ENCODE measurements around the gene FHAD1.
A peak's percentile ranks its signal among the peaks of the same experiment; 100 is the strongest.
"Not testable (repeated sequence)": the region's sequence is repeated elsewhere in the genome, so short reads cannot be mapped to it uniquely, and the experiment has no call there.

FHAD1 gene

GRCh38 chr1:15275921-15276683, 29.1 kb downstream of the FHAD1 start:
- no peak for DNase-seq (ENCODE audit: low read depth in 4 of 4, low spot score in 1 of 4)

- DNase-seq (ENCODE audit: low read depth in 4 of 4, low spot score in 1 of 4) = no peak
Measured at GRCh38 chr1:15276691-15277446, 29.8 kb downstream of the FHAD1 start.

- no peak for DNase-seq (ENCODE audit: low read depth in 4 of 4, low spot score in 1 of 4)
Measured at GRCh38 chr1:15277447-15277838, 30.4 kb downstream of the FHAD1 start.

GRCh38 chr1:15277933-15278332, 30.9 kb downstream of the FHAD1 start:
- DNase-seq (ENCODE audit: low read depth in 4 of 4, low spot score in 1 of 4) = no peak

GRCh38 chr1:15279576-15280230, 32.7 kb downstream of the FHAD1 start:
- DNase-seq (ENCODE audit: low read depth in 4 of 4, low spot score in 1 of 4) = no peak

- no peak for DNase-seq (ENCODE audit: low read depth in 4 of 4, low spot score in 1 of 4)
Measured at GRCh38 chr1:15280416-15280815, 33.4 kb downstream of the FHAD1 start.

- DNase-seq (ENCODE audit: low read depth in 4 of 4, low spot score in 1 of 4) = no peak
Measured at GRCh38 chr1:15282038-15282437, 35.0 kb downstream of the FHAD1 start.

- no peak for DNase-seq (ENCODE audit: low read depth in 4 of 4, low spot score in 1 of 4)
Measured at GRCh38 chr1:15282810-15283474, 35.9 kb downstream of the FHAD1 start.

GRCh38 chr1:15283526-15283925, 36.5 kb downstream of the FHAD1 start:
- no peak for DNase-seq (ENCODE audit: low read depth in 4 of 4, low spot score in 1 of 4)

- no peak for DNase-seq (ENCODE audit: low read depth in 4 of 4, low spot score in 1 of 4)
Measured at GRCh38 chr1:15286452-15286851, 39.4 kb downstream of the FHAD1 start.

- DNase-seq (ENCODE audit: low read depth in 4 of 4, low spot score in 1 of 4) = no peak
Measured at GRCh38 chr1:15287035-15287979, 40.3 kb downstream of the FHAD1 start.

GRCh38 chr1:15288173-15288926, 41.3 kb downstream of the FHAD1 start:
- DNase-seq (ENCODE audit: low read depth in 4 of 4, low spot score in 1 of 4) = no peak

- DNase-seq (ENCODE audit: low read depth in 4 of 4, low spot score in 1 of 4) = no peak
Measured at GRCh38 chr1:15289251-15289651, 42.2 kb downstream of the FHAD1 start.

GRCh38 chr1:15290382-15290781, 43.4 kb downstream of the FHAD1 start:
- peak in 1 of 4 experiments; percentile 10 for DNase-seq (ENCODE audit: low read depth in 4 of 4, low spot score in 1 of 4)

GRCh38 chr1:15295696-15296095, 48.7 kb downstream of the FHAD1 start:
- DNase-seq (ENCODE audit: low read depth in 4 of 4, low spot score in 1 of 4) = no peak

GRCh38 chr1:15296585-15297321, 49.7 kb downstream of the FHAD1 start:
- DNase-seq (ENCODE audit: low read depth in 4 of 4, low spot score in 1 of 4) = no peak

- not testable (repeated sequence) for DNase-seq (ENCODE audit: low read depth in 4 of 4, low spot score in 1 of 4)
Measured at GRCh38 chr1:15297975-15298374, 51.0 kb downstream of the FHAD1 start.

- no peak for DNase-seq (ENCODE audit: low read depth in 4 of 4, low spot score in 1 of 4)
Measured at GRCh38 chr1:15299179-15299578, 52.2 kb downstream of the FHAD1 start.

- DNase-seq (ENCODE audit: low read depth in 4 of 4, low spot score in 1 of 4) = no peak
Measured at GRCh38 chr1:15299806-15300205, 52.8 kb downstream of the FHAD1 start.
